ENCODE results near the gene TRIM5. TPM values are rescaled to one million over a fixed set of nuclear protein-coding genes. Genes with fewer than 3 reads are reported as not detected.
"Not testable (repeated sequence)": the region's sequence is repeated elsewhere in the genome, so short reads cannot be mapped to it uniquely, and the experiment has no call there.

Gene TRIM5
- total RNA-seq, 1 experiment from 2014 or later: 21.9 TPM

- ChIA-PET POLR2A (no interaction called here), CTCF (no interaction called here)
- no peaks in the 10 kb centered on the region for H3K36me3 ChIP-seq (ENCODE audit: control insufficient read depth, insufficient read depth, low read length)
- no peaks in the 10 kb centered on the region for H3K4me1 ChIP-seq
- H3K27me3 ChIP-seq (replicated peaks; ENCODE audit: control insufficient read depth, insufficient read depth, low read length): no peaks in the 10 kb centered on the region
- no TSS peak for BruUV-seq (replicated peaks)
- peaks cover 8% of the 10 kb centered on the region for H3K27me3 Mint-ChIP-seq (ENCODE audit: insufficient read depth, unreplicated experiment)
- no peak for TF ChIP-seq CTCF (IDR thresholded peaks at IDR 0.05; ENCODE audit: insufficient read depth in 1 of 2, low read depth in 1 of 2, low read length in 1 of 2, severe bottlenecking in 1 of 2, unreplicated experiment in 1 of 2)
- H3K9me3 ChIP-seq: no peaks in the 10 kb centered on the region
- H3K27ac Mint-ChIP-seq (ENCODE audit: unreplicated experiment): no peak overlapping the region
- no peaks in the 10 kb centered on the region for H3K4me1 Mint-ChIP-seq (ENCODE audit: low read depth, unreplicated experiment)
- no peak overlapping the region for H3K4me3 ChIP-seq (ENCODE audit: low read depth, low read length)
- intact Hi-C loops (cut with micrococcal nuclease; ENCODE audit: unreplicated experiment): no loop called here
- DNase-seq: no peak
- H3K9me3 Mint-ChIP-seq (ENCODE audit: unreplicated experiment): no peaks in the 10 kb centered on the region
- no peaks in the 10 kb centered on the region for H3K36me3 Mint-ChIP-seq (ENCODE audit: insufficient read depth, unreplicated experiment)
- H3K4me3 Mint-ChIP-seq (ENCODE audit: unreplicated experiment): no peak overlapping the region
Observed at GRCh38 chr11:5726351-5726750, 41.5 kb upstream of the TRIM5 start.

- peaks cover 3% of the 10 kb centered on the region for H3K27me3 Mint-ChIP-seq (ENCODE audit: insufficient read depth, unreplicated experiment)
- no TSS peak for BruUV-seq (replicated peaks)
Observed at GRCh38 chr11:5722622-5723021, 37.7 kb upstream of the TRIM5 start.

GRCh38 chr11:5719703-5720495 lies 35.0 kb upstream of the TRIM5 start:
- no peaks in the 10 kb centered on the region for H3K4me1 Mint-ChIP-seq (ENCODE audit: low read depth, unreplicated experiment)
- no peak overlapping the region for H3K27ac Mint-ChIP-seq (ENCODE audit: unreplicated experiment)
- no TSS peak for BruUV-seq (replicated peaks)
- no peaks in the 10 kb centered on the region for H3K9me3 Mint-ChIP-seq (ENCODE audit: unreplicated experiment)
- H3K27me3 Mint-ChIP-seq (ENCODE audit: insufficient read depth, unreplicated experiment): no peaks in the 10 kb centered on the region
- intact Hi-C loops (cut with micrococcal nuclease; ENCODE audit: unreplicated experiment): no loop called here
- H3K27me3 ChIP-seq (replicated peaks; ENCODE audit: control insufficient read depth, insufficient read depth, low read length): no peaks in the 10 kb centered on the region
- no peaks in the 10 kb centered on the region for H3K9me3 ChIP-seq
- no peak for TF ChIP-seq CTCF (IDR thresholded peaks at IDR 0.05; ENCODE audit: insufficient read depth in 1 of 2, low read depth in 1 of 2, low read length in 1 of 2, severe bottlenecking in 1 of 2, unreplicated experiment in 1 of 2)
- H3K4me3 Mint-ChIP-seq (ENCODE audit: unreplicated experiment): no peak overlapping the region
- no peak overlapping the region for H3K4me3 ChIP-seq (ENCODE audit: low read depth, low read length)
- POLR2A ChIA-PET: no interaction called here
- H3K36me3 ChIP-seq (ENCODE audit: control insufficient read depth, insufficient read depth, low read length): no peaks in the 10 kb centered on the region
- H3K4me1 ChIP-seq: no peaks in the 10 kb centered on the region
- CTCF ChIA-PET: no interaction called here
- H3K36me3 Mint-ChIP-seq (ENCODE audit: insufficient read depth, unreplicated experiment): no peaks in the 10 kb centered on the region
- DNase-seq: no peak

More at GRCh38 chr11:5722622-5723021, 37.7 kb upstream of the TRIM5 start:
- Mint-ChIP-seq H3K4me3 (ENCODE audit: unreplicated experiment) (no peak overlapping the region), H3K27ac (ENCODE audit: unreplicated experiment) (no peak overlapping the region), H3K36me3 (ENCODE audit: insufficient read depth, unreplicated experiment) (no peaks in the 10 kb centered on the region), H3K4me1 (ENCODE audit: low read depth, unreplicated experiment) (no peaks in the 10 kb centered on the region), H3K9me3 (ENCODE audit: unreplicated experiment) (no peaks in the 10 kb centered on the region)
- H3K4me3 ChIP-seq (ENCODE audit: low read depth, low read length): no peak overlapping the region
- intact Hi-C loops (cut with micrococcal nuclease; ENCODE audit: unreplicated experiment): no loop called here
- TF ChIP-seq CTCF (IDR thresholded peaks at IDR 0.05; ENCODE audit: insufficient read depth in 1 of 2, low read depth in 1 of 2, low read length in 1 of 2, severe bottlenecking in 1 of 2, unreplicated experiment in 1 of 2): no peak
- no peaks in the 10 kb centered on the region for H3K36me3 ChIP-seq (ENCODE audit: control insufficient read depth, insufficient read depth, low read length)
- no peaks in the 10 kb centered on the region for H3K4me1 ChIP-seq
- no peak for DNase-seq
- no peaks in the 10 kb centered on the region for H3K9me3 ChIP-seq
- no peaks in the 10 kb centered on the region for H3K27me3 ChIP-seq (replicated peaks; ENCODE audit: control insufficient read depth, insufficient read depth, low read length)
- POLR2A ChIA-PET: no interaction called here
- CTCF ChIA-PET: no interaction called here

- CTCF ChIA-PET; H3K4me3 Mint-ChIP-seq (ENCODE audit: unreplicated experiment); POLR2A ChIA-PET; DNase-seq; H3K27me3 Mint-ChIP-seq (ENCODE audit: insufficient read depth, unreplicated experiment); H3K36me3 ChIP-seq (ENCODE audit: control insufficient read depth, insufficient read depth, low read length); H3K36me3 Mint-ChIP-seq (ENCODE audit: insufficient read depth, unreplicated experiment); H3K27ac Mint-ChIP-seq (ENCODE audit: unreplicated experiment); H3K9me3 Mint-ChIP-seq (ENCODE audit: unreplicated experiment); BruUV-seq (replicated peaks); H3K4me1 Mint-ChIP-seq (ENCODE audit: low read depth, unreplicated experiment); H3K4me1 ChIP-seq; H3K9me3 ChIP-seq; H3K27me3 ChIP-seq (replicated peaks; ENCODE audit: control insufficient read depth, insufficient read depth, low read length); intact Hi-C loops (cut with micrococcal nuclease; ENCODE audit: unreplicated experiment); H3K4me3 ChIP-seq (ENCODE audit: low read depth, low read length): not testable (repeated sequence)
Observed at GRCh38 chr11:5716518-5716917, 31.6 kb upstream of the TRIM5 start.
